ENCODE data around the gene MCM5.
"Not testable (repeated sequence)": the region's sequence is repeated elsewhere in the genome, so short reads cannot be mapped to it uniquely, and the experiment has no call there.

MCM5 gene

DNA sequence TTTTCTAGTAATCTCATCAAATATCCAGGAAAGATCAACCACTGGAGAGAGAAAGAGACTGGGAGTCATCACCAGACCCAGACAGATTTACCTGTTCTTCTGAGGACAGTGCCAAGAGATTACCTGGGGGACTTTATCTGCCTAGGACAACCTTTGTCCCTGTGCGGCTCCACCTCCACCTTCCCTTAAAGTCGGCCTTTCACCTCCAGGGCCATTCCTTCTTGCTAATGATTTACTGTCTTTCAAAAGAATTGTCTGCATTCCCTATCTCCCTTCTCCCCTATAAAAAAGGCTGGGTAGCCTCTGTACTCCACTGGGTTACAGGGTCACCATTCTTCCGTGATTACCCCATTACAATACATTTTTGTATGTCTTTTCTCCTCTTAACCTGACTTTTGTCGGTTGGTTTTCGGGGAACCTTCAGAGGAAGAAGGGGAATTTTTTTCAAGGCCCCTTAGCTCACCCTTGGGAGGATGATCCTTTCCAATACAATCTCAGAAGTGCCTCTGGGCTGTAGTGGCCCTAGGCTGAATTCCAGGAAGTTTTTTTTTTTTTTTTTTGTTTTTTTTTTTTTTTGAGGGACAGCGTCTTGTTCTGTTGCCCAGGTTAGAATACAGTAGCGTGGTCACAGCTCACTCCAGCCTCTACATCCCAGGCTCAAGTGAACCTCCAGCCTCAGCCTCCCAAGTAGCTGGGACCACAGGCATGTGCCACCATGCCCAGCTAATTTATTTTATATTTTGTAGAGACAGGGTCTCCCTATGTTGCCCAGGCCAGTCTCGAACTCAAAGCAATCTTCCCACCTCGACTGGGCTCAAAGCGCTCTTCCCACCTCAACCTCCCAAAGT, 20.6 kb upstream of the MCM5 start:
- no peak for DNase-seq

- DNase-seq, result no peak
These were observed 19.9 kb upstream of the MCM5 start for GRCh38 chr22:35380013-35380412.

DNA sequence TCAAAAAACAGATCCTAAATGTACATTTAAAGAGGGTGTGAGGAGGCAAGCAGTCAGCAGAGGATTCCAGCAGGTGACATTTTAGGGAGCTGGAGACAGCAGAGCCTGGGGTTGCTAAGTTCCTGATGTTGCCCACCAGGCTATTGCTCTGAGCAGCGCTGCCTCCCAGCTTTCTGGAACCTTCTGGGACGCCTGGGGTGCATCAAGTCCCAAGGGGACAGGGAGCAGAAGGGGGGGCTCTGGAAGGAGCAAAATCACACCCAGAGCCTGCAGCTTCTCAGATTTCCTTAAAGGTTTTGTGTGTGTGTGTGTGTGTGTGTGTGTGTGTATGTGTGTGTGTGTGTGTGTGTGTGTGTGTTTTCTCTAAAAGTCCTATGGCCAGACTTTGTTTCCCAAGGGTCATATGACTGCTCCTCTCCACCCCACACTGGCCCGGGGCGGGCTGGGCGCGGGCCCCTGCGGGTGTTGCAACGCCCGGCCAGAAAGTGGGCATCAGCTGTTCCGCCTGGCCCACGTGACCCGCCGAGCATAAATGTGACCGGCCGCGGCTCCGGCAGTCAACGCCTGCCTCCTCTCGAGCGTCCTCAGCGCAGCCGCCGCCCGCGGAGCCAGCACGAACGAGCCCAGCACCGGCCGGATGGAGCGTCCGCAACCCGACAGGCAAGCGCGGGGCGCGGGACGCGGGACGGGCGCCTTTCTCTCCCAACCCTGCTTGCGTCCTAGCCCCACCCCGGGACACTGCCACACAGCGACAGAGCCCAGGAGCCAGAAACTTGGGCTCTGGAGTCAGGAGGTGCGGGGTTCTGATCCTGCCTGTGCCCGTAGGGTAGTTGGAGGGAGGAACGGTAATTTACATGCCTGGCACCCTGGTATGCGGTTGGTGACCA, 19.2 kb upstream of the MCM5 start, which contains the start of gene HMOX1:
Gene HMOX1 (plus strand): TSS at position 560 of the 887 bp plus-strand sequence. CDS start 78 bp downstream, at position 638.
- peak; percentile 24 for DNase-seq

DNA sequence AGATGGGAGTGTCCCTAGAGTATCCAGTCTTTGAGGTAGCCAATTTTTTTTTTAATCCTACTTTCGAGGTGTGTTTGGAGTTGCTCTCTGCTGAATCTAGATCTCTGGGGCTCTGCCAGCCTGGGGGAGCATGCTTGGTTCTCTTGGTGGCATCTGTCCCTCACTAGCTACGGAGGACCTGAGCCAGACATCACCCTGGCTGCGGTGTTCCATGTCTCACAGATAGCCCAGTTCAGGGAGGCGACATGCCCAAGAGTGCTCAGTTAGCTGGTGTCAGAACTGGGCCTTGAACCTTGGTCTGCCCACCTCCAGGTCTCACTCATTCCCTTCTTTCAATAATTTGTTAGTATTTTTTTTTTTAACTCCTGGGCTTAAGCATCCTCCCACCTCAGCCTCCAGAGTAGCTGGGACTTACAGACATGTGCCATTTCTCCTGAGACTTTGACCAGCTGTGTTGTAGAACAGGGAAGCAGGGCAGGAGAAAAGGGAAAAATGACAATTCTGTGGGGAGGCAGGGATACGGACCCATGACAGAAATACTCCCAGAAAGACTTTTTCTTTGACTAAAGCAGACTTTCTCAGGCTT, 18.4 kb upstream of the MCM5 start:
- no peak for DNase-seq

GRCh38 chr22:35383679-35384071, 16.3 kb upstream of the MCM5 start:
- DNase-seq, result no peak

GRCh38 chr22:35384527-35384926, 15.4 kb upstream of the MCM5 start:
- DNase-seq, result no peak

DNA sequence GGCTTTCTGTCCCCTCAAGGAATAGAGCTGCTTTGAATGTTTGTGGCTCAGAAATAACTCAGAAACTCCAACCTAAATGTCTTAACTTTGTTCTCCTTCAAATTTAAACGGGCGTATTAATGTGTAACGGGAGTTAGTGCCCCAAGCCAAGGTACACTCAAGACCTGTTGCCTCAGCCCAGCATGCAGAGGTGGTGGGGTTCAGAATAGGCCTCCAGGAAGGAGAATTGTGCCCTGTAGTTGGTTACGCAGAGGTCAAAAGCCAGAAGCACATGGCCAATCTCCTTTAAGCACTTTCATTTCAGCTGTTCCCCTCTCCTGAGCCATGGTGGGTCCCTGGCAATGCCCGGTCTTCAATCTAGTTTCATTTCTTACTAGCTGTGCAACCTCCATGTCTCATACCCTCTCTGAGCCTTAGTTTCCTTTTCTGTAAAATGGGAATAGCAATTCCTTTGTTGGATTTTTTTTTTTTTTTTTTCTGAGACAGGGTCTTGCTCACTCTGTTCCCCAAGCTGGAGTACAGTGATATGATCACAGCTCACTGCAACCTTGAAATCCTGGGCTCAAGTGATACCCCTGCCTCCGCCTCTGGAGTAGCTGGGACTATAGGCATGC, 14.9 kb upstream of the MCM5 start:
- DNase-seq, result no peak

- DNase-seq, result no peak
These were observed 13.2 kb upstream of the MCM5 start for GRCh38 chr22:35386670-35387288.

DNA sequence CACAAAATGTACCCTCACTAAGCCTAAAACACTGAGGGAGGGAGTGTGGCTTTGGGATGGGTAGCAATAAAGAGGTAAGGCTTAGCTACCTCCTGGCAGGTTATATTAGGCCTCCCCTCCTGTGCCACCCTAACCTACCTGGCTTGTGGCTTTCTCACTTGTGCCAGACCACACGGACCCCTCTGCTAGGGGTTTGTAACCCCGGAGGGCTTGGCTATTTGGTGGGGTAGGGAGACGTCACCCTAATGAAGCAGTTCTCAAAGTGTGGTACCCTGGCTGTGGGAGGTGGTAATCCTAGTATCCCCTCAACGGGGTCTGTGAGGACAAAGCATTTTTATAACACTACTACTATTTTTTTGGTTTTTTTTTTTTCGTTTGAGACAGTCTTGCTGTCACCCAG, 9.0 kb upstream of the MCM5 start:
- no peak for DNase-seq

DNA sequence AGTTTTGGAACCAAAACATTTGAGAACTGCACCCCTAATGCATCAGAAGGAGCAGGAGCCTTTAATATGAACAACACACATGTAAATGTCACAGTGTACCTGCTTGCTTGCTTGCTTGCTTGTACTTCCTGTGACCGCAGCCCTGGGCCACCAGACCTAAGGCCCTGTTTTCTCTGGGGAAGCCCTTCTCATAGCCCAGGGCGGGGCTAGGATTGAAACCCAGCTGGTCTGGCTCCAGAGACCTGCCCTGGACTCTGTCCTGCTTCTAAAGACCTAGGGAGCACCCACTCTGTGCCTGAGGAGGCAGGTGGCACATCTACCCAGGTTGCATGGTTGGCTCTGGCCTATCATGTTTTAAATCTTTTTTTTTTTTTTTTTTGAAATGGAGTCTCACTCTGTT, 7.6 kb upstream of the MCM5 start:
- no peak for DNase-seq

GRCh38 chr22:35393116-35394010, 6.6 kb upstream of the MCM5 start:
- DNase-seq, result no peak

GRCh38 chr22:35394011-35394312, 6.0 kb upstream of the MCM5 start:
- DNase-seq, result no peak

- DNase-seq, result no peak
These were observed 5.0 kb upstream of the MCM5 start for GRCh38 chr22:35394810-35395563.

GRCh38 chr22:35396622-35397021, 3.3 kb upstream of the MCM5 start:
- DNase-seq, result not testable (repeated sequence)

DNA sequence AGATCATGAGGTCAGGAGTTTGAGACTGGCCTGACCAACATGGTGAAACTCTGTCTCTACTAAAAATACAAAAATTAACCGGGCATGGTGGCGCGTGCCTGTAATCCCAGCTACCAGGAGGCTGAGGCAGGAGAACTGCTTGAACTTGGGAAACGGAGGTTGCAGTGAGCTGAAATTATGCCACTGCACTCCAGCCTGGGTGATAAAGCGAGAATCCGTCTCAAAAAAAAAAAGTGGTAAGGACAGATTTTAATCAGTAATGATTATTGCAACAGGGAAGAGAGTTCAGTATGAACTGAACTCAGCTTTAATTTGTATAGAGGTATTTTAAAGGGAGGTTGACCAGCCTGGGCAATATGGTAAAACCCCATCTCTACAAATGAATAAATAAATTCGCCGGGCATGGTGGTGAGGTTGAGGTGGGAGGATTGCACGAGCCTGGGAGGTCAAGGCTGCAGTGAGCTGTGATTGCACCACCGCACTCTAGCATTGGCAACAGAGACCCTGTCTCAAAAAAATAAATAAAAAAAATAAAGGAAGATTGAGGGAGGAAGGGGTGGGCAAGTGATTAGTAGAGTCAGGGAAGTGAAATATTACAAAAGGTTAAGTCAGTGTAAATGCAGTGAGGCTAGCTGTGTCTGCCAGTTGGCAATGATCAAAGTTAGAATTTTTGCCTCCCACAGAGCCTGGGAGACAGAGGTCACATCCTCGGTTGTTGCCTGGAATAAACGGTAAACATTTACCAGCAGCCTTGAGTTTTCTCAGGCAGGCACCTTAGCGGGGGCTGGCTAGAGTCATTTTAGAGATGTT, 2.6 kb upstream of the MCM5 start:
- no peak for DNase-seq

DNA sequence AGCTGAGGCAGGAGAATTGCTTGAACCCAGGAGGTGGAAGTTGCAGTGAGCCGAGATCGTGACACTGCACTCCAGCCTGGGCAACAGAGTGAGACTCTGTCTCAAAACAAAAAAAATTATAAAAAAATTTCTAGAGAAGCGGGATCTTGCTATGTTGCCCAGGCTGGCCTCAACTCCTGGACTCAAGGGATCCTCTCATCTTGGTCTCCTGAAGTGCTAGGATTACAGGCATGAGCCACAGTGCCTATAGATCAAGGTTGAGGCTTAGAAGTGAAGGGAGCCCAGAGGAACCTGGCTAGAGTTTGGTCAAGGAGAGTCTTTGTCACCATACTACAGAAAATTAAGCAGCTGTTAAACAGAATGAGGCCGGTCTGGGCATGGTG, 1.4 kb upstream of the MCM5 start:
- no peak for DNase-seq

GRCh38 chr22:35399114-35399677, 744 bp upstream of the MCM5 start:
- DNase-seq, result no peak

- peak; percentile 31 for DNase-seq
These were observed 506 bp downstream of the MCM5 start for GRCh38 chr22:35400501-35400790.

DNA sequence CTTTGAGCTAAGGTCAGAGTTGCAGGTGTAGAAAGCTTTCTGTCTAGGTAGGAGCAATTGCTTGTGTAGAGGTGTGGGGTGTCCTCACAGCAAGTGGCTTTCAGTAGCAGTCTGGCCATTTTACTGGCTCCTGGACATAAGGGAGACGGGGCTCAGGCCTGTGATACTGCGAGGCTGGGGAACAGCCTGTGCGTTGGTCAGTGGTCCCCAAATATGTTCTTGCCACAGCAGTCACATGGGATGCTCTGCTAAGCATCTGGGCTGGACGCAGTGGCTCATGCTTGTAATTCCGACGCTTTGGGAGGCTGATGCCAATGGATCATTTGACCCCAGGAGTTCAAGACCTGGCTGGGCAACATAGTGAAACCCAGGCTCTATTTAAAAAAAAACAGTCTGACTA, 1.9 kb downstream of the MCM5 start:
- no peak for DNase-seq

GRCh38 chr22:35403356-35403755, 3.4 kb downstream of the MCM5 start:
- DNase-seq, result no peak
